Stimulated activated CD4-positive, alpha-beta T cell treated with anti-CD3 and anti-CD28 coated beads, Interleukin-2, amount 100 ng/mL, for 48 hours (primary cell): Measurements from ENCODE around the gene TARBP2.

ENCODE experiments used
- DNase-seq, 2 donors: peaks; one replicate each; pipeline ENCODE4 v3.0.0-alpha.2; 2020

Gene TARBP2

GRCh38 chr12:53497461-53497860 is 3.6 kb upstream of the TARBP2 start:
- DNase-seq: no peak

GRCh38 chr12:53498235-53498630 is 2.9 kb upstream of the TARBP2 start:
- DNase-seq: no peak

GRCh38 chr12:53499266-53500141 is 1.6 kb upstream of the TARBP2 start, which contains the start of gene MAP3K12:
Gene MAP3K12, minus strand, starts transcription at chr12:53499458. Its CDS starts 12,067 bp downstream, at chr12:53487391.
- DNase-seq: peak in 1 of 2 donors; percentile 47

GRCh38 chr12:53500142-53500775 is 824 bp upstream of the TARBP2 start:
- no peak for DNase-seq

GRCh38 chr12:53501615-53502181 is 615 bp downstream of the TARBP2 start:
- no peak for DNase-seq

- no peak for DNase-seq
Observed at GRCh38 chr12:53502331-53502730, 1.2 kb downstream of the TARBP2 start.

GRCh38 chr12:53502983-53503728 is 2.1 kb downstream of the TARBP2 start:
- no peak for DNase-seq

- no peak for DNase-seq
Observed at GRCh38 chr12:53504004-53504920, 3.2 kb downstream of the TARBP2 start.

- no peak for DNase-seq
Observed at GRCh38 chr12:53505086-53505485, 4.0 kb downstream of the TARBP2 start.

GRCh38 chr12:53505555-53506449 is 4.7 kb downstream of the TARBP2 start:
- no peak for DNase-seq

- DNase-seq: no peak
Observed at GRCh38 chr12:53506450-53506785, 5.3 kb downstream of the TARBP2 start.

GRCh38 chr12:53506881-53507602 is 6.0 kb downstream of the TARBP2 start, which contains the start of gene NPFF:
Gene NPFF, minus strand, starts transcription at chr12:53507484. Its CDS starts 10 bp downstream, at chr12:53507474.
- DNase-seq: no peak

- DNase-seq: no peak
Observed at GRCh38 chr12:53507603-53507885, 6.5 kb downstream of the TARBP2 start.

- peak; percentile 86 to 87 for DNase-seq
Observed at GRCh38 chr12:53508534-53509170, 7.6 kb downstream of the TARBP2 start.

GRCh38 chr12:53510181-53510812 is 9.2 kb downstream of the TARBP2 start:
- no peak for DNase-seq

GRCh38 chr12:53513712-53514410 is 12.8 kb downstream of the TARBP2 start:
- DNase-seq: no peak

GRCh38 chr12:53514628-53515290 is 13.7 kb downstream of the TARBP2 start:
- DNase-seq: no peak

GRCh38 chr12:53515291-53515680 is 14.2 kb downstream of the TARBP2 start:
- no peak for DNase-seq
